ENCODE data around the gene GATA1.

Gene GATA1

DNA sequence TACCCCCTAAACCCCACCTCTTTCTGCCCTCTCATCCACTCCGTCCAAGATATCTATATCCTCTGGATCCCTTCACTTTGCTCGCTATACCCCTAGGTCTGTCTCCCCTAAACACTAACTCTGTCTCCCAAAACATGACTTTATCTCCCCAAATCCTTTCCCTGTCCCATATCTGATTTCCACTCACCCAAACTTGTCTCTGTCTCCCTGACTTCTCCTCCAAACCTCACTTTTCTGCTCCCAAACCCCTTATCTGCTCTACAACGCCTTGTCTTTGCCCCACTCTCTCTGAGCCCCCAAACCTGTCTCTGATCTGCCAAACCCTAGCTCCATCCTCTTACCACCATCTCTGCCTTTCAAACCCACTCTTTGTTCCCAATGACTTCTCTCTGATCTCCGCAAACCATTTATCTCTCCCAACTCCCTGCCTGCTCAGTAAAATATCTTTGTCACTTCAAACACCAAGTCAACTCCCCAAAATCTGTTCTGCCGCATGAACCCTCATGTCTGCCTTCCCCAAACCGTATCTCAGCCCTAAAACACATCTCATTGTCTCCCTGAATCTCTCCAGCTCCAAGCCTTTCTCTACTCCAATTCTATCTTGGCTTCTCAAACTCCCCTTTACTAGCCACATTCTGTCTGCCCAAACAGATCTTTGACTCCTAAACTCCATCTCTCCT lies 575 bp downstream of the GATA1 start:
- Histone ChIP-seq H3K9me3 (ENCODE audit: insufficient read depth, low read depth, low read length) (no peaks in the 10 kb centered on the region), H4K91ac (ENCODE audit: low read depth, low read length) (no peak overlapping the region), H2BK120ac (ENCODE audit: insufficient read depth, low read length, poor library complexity) (no peak overlapping the region), H3K23ac (ENCODE audit: low read length) (no peak overlapping the region), H3K18ac (ENCODE audit: low read length) (no peak overlapping the region), H3K79me1 (ENCODE audit: low read length) (no peaks in the 10 kb centered on the region), H4K8ac (ENCODE audit: low read depth, low read length) (no peak overlapping the region), H2AFZ (ENCODE audit: insufficient read depth, low read length, poor library complexity) (no peak overlapping the region), H3K27ac (ENCODE audit: low read depth, low read length) (no peak overlapping the region), H2AK5ac (ENCODE audit: low read length) (no peak overlapping the region), H3K27me3 (ENCODE audit: insufficient read depth, low read length) (no peaks in the 10 kb centered on the region), H2BK5ac (ENCODE audit: low read depth, low read length, poor library complexity) (no peak overlapping the region), H3K79me2 (ENCODE audit: control insufficient read depth, insufficient read depth, low read length, poor library complexity) (no peaks in the 10 kb centered on the region), H3K4me1 (ENCODE audit: control insufficient read depth in 1 of 2, insufficient read depth in 2 of 2, low read length in 2 of 2) (no peaks in the 10 kb centered on the region), H3K4me2 (ENCODE audit: low read length) (no peak overlapping the region), H4K12ac (ENCODE audit: low read depth, low read length) (no peak overlapping the region), H3K36me3 (ENCODE audit: control insufficient read depth in 1 of 2, insufficient read depth in 2 of 2, low read length in 2 of 2) (no peaks in the 10 kb centered on the region), H3K4ac (ENCODE audit: low read depth, low read length) (no peak overlapping the region), H3K14ac (ENCODE audit: low read length) (no peak overlapping the region), H3K9ac (ENCODE audit: low read length) (no peak overlapping the region), H3K4me3 (ENCODE audit: low read depth, low read length) (no peak overlapping the region), H2BK12ac (ENCODE audit: low read length) (no peak overlapping the region)
- 100% methylated on average over 1 of the region's 6 CpGs for WGBS (ENCODE audit: extremely low coverage, insufficient coverage, insufficient read length)
- no peak for DNase-seq

DNA sequence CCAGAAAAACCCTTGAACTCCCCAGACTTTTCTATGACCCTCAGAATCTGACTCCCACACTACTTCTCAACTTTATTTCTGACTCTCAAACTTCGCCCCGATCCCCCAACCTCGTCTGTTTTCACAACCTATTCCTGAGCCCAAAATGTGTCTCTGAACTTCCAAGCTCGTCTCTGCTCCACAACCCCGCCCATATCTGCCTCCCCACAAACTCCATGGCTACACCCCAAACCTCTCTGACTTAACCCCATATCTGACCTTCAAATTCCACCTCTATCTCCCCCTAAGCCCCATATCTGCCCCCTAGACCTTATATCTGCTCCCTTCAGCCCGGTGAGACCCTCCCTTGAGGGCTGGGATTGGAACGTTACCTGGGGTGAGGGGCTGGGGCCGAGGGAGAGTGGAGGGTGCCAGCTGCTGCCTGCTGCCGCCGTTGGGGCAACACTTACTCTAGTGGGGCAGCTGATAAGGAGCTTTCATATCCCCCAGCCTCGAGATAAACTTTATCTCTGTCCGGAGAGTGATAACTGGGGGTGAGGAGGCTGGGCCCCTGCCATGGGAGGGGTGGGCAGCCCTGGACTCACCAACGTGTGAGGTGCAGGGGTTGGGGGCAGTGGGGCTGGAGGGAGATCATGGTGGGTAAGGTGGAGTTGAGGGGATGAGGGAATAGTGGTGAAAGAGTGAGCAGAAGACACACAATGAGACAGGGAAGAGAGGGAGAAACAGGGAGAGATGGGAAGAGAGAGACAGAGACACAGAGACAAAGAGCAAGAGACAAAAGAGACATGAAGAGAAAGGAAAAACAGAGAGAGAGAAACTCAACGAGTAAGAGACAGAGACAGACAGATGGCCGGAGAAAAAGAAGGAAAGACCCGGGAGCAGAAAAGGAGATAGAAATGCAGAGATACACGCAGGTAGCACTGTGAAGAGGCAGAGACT lies 1.4 kb downstream of the GATA1 start:
- Histone ChIP-seq H2BK120ac (ENCODE audit: insufficient read depth, low read length, poor library complexity) (no peak overlapping the region), H4K8ac (ENCODE audit: low read depth, low read length) (no peak overlapping the region), H3K36me3 (ENCODE audit: control insufficient read depth in 1 of 2, insufficient read depth in 2 of 2, low read length in 2 of 2) (no peaks in the 10 kb centered on the region), H2AK5ac (ENCODE audit: low read length) (no peak overlapping the region), H2BK5ac (ENCODE audit: low read depth, low read length, poor library complexity) (no peak overlapping the region), H3K4me3 (ENCODE audit: low read depth, low read length) (no peak overlapping the region), H3K4me1 (ENCODE audit: control insufficient read depth in 1 of 2, insufficient read depth in 2 of 2, low read length in 2 of 2) (no peaks in the 10 kb centered on the region), H4K12ac (ENCODE audit: low read depth, low read length) (no peak overlapping the region), H3K4ac (ENCODE audit: low read depth, low read length) (no peak overlapping the region), H3K14ac (ENCODE audit: low read length) (no peak overlapping the region), H2AFZ (ENCODE audit: insufficient read depth, low read length, poor library complexity) (no peak overlapping the region), H3K79me2 (ENCODE audit: control insufficient read depth, insufficient read depth, low read length, poor library complexity) (no peaks in the 10 kb centered on the region), H3K18ac (ENCODE audit: low read length) (no peak overlapping the region), H3K27ac (ENCODE audit: low read depth, low read length) (no peak overlapping the region), H3K4me2 (ENCODE audit: low read length) (no peak overlapping the region), H4K91ac (ENCODE audit: low read depth, low read length) (no peak overlapping the region), H3K23ac (ENCODE audit: low read length) (no peak overlapping the region), H3K79me1 (ENCODE audit: low read length) (no peaks in the 10 kb centered on the region), H3K9ac (ENCODE audit: low read length) (no peak overlapping the region), H2BK12ac (ENCODE audit: low read length) (no peak overlapping the region), H3K9me3 (ENCODE audit: insufficient read depth, low read depth, low read length) (no peaks in the 10 kb centered on the region), H3K27me3 (ENCODE audit: insufficient read depth, low read length) (no peaks in the 10 kb centered on the region)
- DNase-seq: no peak
- WGBS (ENCODE audit: extremely low coverage, insufficient coverage, insufficient read length): 100% methylated on average over 3 of the region's 17 CpGs

DNA sequence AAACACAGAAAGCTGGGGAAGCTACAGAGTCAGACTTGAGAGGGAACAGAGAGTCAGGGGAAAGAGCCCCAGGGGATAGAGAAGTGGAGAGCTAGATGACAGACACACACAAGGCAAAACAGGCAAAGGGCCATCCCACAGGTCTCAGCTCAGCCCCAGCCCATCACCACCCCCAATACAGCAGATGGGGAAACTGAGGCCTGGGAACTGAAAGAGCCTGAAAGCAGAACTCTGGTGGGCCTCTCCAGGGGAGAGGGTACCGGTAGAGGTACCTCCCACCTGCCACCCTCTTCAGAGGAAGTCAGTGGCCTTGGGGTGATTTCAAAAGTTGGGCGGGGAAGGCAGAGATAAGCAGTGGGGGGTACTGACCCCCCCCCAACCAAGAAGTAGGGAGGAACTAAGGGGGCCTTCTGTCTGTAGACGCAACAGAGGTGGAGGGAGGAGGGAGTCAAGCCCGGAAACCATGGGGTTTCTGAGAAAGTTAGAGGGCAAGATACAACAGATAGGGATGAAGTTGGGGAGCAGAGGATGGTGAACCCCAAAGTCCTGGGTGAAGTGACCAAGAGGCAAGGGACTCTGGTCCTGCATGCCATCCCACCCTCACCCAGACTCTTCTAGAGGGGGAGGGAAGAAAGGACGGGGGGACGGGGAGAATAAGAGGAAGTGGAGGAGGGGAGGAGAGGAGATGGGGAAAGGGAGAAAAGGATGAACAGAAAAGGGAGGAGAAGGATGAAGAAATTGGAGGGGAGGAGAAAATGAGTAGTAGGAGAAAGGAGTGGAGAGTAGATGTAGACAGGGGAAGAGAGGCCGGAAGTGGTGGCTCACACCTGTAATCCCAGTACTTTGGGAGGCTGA lies 3.2 kb downstream of the GATA1 start:
- Histone ChIP-seq H3K4me2 (ENCODE audit: low read length) (no peak overlapping the region), H3K79me1 (ENCODE audit: low read length) (peaks cover 9% of the 10 kb centered on the region), H2AK5ac (ENCODE audit: low read length) (no peak overlapping the region), H3K9ac (ENCODE audit: low read length) (no peak overlapping the region), H3K4me3 (ENCODE audit: low read depth, low read length) (no peak overlapping the region), H2BK12ac (ENCODE audit: low read length) (no peak overlapping the region), H3K27me3 (ENCODE audit: insufficient read depth, low read length) (no peaks in the 10 kb centered on the region), H3K14ac (ENCODE audit: low read length) (no peak overlapping the region), H4K8ac (ENCODE audit: low read depth, low read length) (no peak overlapping the region), H3K36me3 (ENCODE audit: control insufficient read depth in 1 of 2, insufficient read depth in 2 of 2, low read length in 2 of 2) (no peaks in the 10 kb centered on the region), H3K79me2 (ENCODE audit: control insufficient read depth, insufficient read depth, low read length, poor library complexity) (peaks cover under 1% of the 10 kb centered on the region), H3K4me1 (ENCODE audit: control insufficient read depth in 1 of 2, insufficient read depth in 2 of 2, low read length in 2 of 2) (peaks cover 5 to 7% of the 10 kb centered on the region in 2 experiments), H2BK120ac (ENCODE audit: insufficient read depth, low read length, poor library complexity) (no peak overlapping the region), H2AFZ (ENCODE audit: insufficient read depth, low read length, poor library complexity) (no peak overlapping the region), H3K18ac (ENCODE audit: low read length) (no peak overlapping the region), H4K91ac (ENCODE audit: low read depth, low read length) (no peak overlapping the region), H3K27ac (ENCODE audit: low read depth, low read length) (no peak overlapping the region), H3K23ac (ENCODE audit: low read length) (no peak overlapping the region), H4K12ac (ENCODE audit: low read depth, low read length) (no peak overlapping the region), H3K4ac (ENCODE audit: low read depth, low read length) (no peak overlapping the region), H3K9me3 (ENCODE audit: insufficient read depth, low read depth, low read length) (no peaks in the 10 kb centered on the region), H2BK5ac (ENCODE audit: low read depth, low read length, poor library complexity) (no peak overlapping the region)
- WGBS (ENCODE audit: extremely low coverage, insufficient coverage, insufficient read length): 100% methylated on average over 2 of the region's 7 CpGs
- DNase-seq: no peak

DNA sequence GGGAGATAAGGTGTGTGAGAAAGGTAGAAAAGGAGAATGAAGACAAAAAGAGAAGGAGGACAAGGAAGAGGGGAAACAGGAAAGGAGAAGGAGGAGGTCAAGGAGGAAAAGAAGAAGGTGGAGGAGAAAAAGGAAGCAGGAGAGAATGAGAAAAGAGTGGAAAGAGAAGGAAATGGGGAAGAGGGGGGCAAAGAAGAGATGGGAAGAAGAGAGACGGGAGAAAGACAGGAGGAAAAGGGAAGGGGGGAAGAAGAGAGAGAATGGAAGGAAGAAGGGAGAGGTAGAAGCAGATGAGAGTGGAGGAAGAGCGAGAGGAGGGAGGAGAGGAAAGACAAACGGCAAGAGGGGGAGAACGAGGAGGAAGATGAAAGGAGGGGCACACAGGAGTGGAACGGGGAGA lies 4.1 kb downstream of the GATA1 start:
- no peak overlapping the region for H3K23ac ChIP-seq (ENCODE audit: low read length)
- H4K91ac ChIP-seq (ENCODE audit: low read depth, low read length): no peak overlapping the region
- peaks cover 2% of the 10 kb centered on the region for H3K79me2 ChIP-seq (ENCODE audit: control insufficient read depth, insufficient read depth, low read length, poor library complexity)
- H3K9me3 ChIP-seq (ENCODE audit: insufficient read depth, low read depth, low read length): no peaks in the 10 kb centered on the region
- no peak overlapping the region for H2BK120ac ChIP-seq (ENCODE audit: insufficient read depth, low read length, poor library complexity)
- H3K27me3 ChIP-seq (ENCODE audit: insufficient read depth, low read length): no peaks in the 10 kb centered on the region
- no peak overlapping the region for H3K4me3 ChIP-seq (ENCODE audit: low read depth, low read length)
- no peak overlapping the region for H2BK5ac ChIP-seq (ENCODE audit: low read depth, low read length, poor library complexity)
- no peak overlapping the region for H3K4ac ChIP-seq (ENCODE audit: low read depth, low read length)
- H3K36me3 ChIP-seq (ENCODE audit: control insufficient read depth in 1 of 2, insufficient read depth in 2 of 2, low read length in 2 of 2): no peaks in the 10 kb centered on the region
- peaks cover 17% of the 10 kb centered on the region for H3K79me1 ChIP-seq (ENCODE audit: low read length)
- H3K4me1 ChIP-seq (ENCODE audit: control insufficient read depth in 1 of 2, insufficient read depth in 2 of 2, low read length in 2 of 2): peaks cover 12 to 14% of the 10 kb centered on the region in 2 experiments
- no peak overlapping the region for H4K12ac ChIP-seq (ENCODE audit: low read depth, low read length)
- H3K9ac ChIP-seq (ENCODE audit: low read length): no peak overlapping the region
- H2BK12ac ChIP-seq (ENCODE audit: low read length): no peak overlapping the region
- no peak overlapping the region for H3K18ac ChIP-seq (ENCODE audit: low read length)
- no peak overlapping the region for H4K8ac ChIP-seq (ENCODE audit: low read depth, low read length)
- H2AK5ac ChIP-seq (ENCODE audit: low read length): no peak overlapping the region
- H3K14ac ChIP-seq (ENCODE audit: low read length): no peak overlapping the region
- no peak overlapping the region for H3K4me2 ChIP-seq (ENCODE audit: low read length)
- DNase-seq: no peak
- no CpG with 5 or more reads among the region's 5 CpGs for WGBS (ENCODE audit: extremely low coverage, insufficient coverage, insufficient read length)
- no peak overlapping the region for H3K27ac ChIP-seq (ENCODE audit: low read depth, low read length)
- no peak overlapping the region for H2AFZ ChIP-seq (ENCODE audit: insufficient read depth, low read length, poor library complexity)

All from trophoblast cell (in vitro differentiated cells and primary cell).